Loucy (cell line): ENCODE results near the gene STXBP6.

Experiments
- EZH2phosphoT487 ChIP-seq: fragments of 200-600 bp; IDR thresholded peaks from 2 replicates; pipeline ENCODE4 v1.6.1; 2018; ENCODE audit warnings: antibody characterized with exemption, mild to moderate bottlenecking, moderate library complexity, borderline replicate concordance
- TF ChIP-seq, protein P1 (sequence below): fragments of 200-600 bp; sonication (generic); conservative IDR thresholded peaks from 2 replicates; pipeline ENCODE4 v1.5.1; 2014; ENCODE audit warnings: mild to moderate bottlenecking, antibody characterized with exemption, low read length

DNA sequence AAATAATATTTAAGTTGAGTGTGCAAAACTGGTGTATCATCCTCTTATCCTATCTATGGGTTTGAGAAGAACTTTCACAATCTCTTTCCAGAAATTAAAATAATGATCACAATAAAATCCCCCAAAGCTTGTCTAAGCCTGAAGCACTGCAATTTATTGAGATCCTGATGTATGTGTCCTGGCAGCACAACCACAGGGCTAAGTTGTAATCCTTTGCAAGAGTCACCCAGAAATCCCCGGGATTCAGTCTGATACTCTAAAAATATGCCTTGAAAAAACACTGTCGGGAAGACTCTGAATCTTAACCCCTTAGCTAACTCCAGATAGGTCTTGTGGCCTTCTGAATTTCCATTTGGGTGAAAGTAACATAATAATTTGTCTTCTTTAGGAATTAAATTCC, 40.3 kb upstream of the STXBP6 start:
- no peak for TF ChIP-seq EZH2phosphoT487
- TF ChIP-seq, protein P1, sequence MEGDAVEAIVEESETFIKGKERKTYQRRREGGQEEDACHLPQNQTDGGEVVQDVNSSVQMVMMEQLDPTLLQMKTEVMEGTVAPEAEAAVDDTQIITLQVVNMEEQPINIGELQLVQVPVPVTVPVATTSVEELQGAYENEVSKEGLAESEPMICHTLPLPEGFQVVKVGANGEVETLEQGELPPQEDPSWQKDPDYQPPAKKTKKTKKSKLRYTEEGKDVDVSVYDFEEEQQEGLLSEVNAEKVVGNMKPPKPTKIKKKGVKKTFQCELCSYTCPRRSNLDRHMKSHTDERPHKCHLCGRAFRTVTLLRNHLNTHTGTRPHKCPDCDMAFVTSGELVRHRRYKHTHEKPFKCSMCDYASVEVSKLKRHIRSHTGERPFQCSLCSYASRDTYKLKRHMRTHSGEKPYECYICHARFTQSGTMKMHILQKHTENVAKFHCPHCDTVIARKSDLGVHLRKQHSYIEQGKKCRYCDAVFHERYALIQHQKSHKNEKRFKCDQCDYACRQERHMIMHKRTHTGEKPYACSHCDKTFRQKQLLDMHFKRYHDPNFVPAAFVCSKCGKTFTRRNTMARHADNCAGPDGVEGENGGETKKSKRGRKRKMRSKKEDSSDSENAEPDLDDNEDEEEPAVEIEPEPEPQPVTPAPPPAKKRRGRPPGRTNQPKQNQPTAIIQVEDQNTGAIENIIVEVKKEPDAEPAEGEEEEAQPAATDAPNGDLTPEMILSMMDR, result no peak
